Endometrial microvascular endothelial cells (primary cell): ENCODE data around the gene DPYSL5. TPM values are rescaled to one million over a fixed set of nuclear protein-coding genes. Genes with fewer than 3 reads are reported as not detected.

Source experiments
- in situ Hi-C: cut with HindIII; loops from 2 replicates; pipeline ENCODE4 v1.10.0; 2017; ENCODE audit warnings: low sequenced_read_pairs, low pct_unique_long_range_greater_than_20kb; ENCODE audit errors: inconsistent ontology term
- total RNA-seq: library from RNA; depleted of rRNA; stranded (reverse); fragments of >200 nt; gene quantifications from one replicate; pipeline ENCODE4 v1.2.3, GENCODE V29; 2015; ENCODE audit errors: inconsistent ontology term

Gene DPYSL5
- total RNA-seq, 1 donor from 2014 or later, result not detected

DNA sequence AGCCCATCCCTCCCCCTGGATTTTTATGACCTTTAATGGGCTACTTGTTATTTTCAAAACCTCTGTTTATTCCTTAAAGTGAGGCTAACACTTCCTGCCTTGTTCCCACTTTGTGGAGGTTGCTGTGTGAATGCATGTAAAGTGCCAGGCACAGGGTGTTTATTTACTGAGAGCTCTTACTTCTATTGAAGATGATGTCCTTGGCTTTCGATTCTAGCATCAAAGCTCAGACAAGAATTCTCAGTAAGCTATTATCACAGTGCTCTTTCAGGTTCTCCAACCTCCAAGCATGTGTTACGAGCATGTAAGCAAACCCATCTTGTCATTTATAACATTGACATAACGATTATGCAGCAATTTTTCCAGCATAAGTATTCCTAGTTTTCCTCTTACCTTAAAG is 44.2 kb downstream of the DPYSL5 start:
- in situ Hi-C loops, result no loop called here

DNA sequence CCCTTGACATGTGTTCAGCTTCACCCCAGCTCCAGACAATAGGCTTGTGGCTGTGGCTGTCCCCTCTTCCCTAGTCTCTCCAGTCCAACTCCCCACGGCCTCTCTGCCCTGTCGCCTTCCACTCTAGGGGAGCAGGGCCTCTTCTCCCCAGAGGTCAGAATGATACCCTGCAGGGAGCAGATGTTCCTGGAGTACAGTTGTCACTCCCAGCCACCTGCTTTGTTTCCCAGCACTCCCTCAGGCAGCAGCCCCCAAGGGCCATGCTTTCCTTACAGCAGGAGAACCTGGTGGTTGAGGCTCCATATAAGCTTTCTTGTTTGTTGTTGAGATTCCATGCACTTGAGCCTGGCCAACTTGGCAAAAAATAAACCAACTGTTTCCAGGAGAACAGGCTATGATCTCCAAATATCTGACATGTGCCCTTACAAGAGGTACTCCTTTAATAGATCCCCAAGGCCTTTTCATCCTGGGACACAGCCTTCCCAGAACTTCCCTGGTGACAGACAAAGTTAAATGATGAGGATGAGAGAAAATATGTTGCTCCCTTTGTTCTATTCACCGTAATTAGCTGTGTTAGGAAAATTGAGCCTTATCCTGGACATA is 45.1 kb downstream of the DPYSL5 start:
- in situ Hi-C loops, result no loop called here

DNA sequence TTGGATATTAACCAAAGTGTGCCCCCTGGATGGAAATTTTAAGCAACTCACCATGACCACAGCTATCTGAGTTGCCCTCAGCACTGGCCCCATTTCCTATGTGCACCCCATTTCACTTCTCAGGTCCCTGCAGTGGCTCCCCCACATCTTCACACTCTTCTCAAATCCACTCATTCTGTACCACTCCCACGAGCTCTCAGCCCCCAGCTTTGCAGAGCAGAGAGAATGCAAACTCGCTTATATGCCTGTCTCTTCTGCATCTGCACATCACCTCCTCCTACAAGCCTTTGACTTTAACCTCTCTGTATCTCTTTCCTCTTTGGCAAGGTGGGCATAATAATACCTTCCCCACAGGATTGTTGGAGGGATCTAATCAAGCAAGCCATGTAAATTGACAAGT is 46.2 kb downstream of the DPYSL5 start:
- in situ Hi-C loops, result no loop called here

DNA sequence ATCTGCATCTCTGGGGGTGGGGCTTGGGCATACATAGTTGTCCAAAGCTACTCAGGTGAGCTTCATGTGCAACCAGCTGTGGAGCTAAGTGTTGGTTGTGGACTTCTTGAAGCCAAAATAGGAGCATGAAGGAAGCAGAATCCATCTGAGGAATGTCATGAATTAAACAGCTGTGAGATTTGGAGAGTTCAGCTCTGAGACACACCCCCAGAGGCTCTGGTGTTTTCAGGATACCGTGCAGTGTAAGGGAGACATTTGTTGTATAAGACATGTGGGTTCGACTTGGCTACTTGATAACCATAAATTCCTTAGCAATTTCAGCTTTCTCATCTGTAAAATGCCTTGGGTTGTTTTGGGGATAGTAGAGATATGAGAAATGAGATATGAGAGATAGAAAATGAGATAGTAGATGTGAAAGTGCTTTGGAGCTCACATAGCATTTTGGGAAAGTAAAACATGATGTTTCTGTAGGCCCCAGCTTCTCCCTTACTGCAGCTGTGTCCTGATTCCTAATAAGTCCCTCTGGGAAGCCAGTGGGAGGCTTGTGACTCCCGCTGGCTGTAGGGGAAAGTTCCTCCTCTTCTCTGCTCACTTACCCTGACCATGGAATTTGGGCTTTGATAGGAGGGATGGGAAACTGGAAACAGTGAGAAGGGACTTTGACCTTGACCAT is 50.0 kb downstream of the DPYSL5 start:
- in situ Hi-C loops, result no loop called here

DNA sequence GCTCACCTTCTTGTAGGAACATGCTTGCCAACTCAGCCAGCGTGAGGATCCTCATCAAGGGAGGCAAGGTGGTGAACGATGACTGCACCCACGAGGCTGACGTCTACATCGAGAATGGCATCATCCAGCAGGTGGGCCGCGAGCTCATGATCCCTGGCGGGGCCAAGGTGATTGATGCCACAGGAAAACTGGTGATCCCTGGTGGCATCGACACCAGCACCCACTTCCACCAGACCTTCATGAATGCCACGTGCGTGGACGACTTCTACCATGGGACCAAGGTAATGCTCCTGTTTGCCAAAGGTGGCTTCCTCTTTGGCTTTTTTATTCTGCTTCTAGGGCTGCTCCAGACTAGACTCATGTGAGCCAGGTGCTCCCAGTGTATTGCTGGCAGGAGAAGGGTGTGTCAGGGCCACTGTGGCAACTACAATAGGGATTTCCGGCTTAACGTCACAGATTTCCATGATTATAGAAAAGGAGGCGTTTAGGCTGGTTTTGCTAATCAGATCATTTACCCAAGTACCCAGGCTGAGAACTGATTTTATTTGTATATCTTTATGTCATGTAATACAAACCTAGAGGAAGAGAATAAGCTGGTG is 50.6 kb downstream of the DPYSL5 start:
- in situ Hi-C loops, result no loop called here

DNA sequence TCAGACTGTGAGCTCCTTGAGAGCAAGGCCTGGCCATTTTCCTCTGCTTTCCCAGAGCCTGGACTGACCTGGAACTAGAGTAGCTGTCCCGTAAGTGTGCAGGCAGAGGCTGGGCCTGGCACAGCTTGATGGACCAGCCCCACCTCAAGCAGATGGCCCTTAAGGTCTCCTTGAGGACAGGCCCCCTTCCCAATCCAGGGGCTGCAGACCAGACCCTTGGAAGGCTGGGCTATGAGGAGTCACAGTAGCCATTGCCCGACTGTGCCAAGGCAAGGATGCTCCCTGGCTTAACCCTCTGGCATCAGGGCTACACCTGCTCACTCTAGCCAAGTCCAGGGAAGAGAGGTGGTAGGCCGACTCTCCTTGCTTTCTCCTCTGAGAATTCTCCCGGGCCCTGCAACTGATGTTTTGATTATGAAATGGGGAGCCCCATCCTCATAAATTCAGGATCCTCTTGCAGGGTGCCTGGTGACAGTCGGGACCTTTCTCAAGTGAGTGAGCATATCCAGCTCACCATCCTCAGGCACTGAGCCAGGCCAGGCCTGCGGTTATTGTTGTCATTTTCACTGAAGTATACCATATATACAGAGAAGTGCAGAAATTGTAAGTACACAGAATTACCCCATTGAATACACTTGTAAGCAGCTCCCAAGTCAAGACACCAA is 51.7 kb downstream of the DPYSL5 start:
- in situ Hi-C loops, result no loop called here

DNA sequence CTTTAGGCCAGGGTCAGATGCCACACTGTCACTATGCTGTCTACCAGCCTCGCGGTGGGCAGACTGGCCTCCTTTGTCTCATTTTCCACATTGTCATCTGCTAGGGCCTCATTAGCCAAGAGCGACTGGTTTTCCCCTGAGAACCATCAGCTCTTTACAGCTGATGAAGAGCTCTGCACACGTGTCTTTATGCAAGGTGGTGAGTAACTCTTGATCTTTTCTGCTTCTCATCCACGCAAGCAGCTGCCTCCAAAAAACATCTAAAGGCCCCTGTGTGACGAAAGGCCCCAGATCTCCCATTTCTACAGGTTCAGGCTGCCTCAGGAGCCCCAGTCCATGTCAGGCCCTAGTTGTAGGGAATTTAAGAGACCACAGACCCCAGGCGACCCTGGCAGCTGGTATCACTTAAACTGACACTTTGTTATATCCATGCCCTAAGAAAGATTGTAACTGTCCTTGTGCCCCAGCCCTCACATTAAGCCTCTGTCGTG is 52.9 kb downstream of the DPYSL5 start:
- in situ Hi-C loops, result no loop called here

DNA sequence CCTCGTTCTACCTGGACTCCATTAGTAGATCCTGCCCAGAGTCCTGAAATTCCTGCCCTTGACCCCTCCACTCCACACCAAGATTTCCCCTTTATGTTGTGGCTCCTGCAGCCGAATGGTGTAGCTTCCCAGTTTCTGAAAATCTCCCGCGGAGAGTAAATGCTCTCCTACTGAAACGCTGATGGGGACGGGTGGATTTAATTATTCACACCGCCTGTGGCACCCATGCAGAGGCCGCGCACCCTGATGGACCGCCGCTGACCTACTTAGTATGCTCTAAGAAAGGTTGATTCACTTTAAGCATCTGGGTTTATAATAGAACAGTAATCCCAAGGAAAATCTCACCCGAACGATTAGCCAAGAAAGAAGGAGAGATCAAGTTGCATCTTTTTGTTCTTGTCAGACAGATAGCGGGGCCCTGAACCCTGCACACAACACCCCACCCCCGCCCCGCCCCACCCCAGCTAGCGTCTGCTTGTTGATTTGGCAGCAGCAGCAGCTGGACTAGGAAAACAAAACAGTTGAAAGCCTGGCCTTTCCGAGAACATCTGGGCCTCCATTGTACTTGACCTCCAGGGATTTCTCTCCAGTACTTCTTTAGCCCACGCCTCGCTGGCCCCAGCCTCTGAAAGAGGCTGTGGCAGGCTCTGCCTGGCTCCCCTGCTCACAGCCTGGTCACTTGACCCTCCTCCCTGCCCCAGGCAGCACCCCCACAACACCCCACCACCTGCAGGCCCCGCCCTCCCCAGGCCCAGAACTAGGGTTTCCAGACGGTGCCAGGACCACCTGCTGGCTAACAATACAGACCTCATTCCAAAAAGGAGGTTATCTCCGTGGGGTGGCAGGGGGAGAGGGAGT is 53.6 kb downstream of the DPYSL5 start:
- in situ Hi-C loops, result no loop called here

DNA sequence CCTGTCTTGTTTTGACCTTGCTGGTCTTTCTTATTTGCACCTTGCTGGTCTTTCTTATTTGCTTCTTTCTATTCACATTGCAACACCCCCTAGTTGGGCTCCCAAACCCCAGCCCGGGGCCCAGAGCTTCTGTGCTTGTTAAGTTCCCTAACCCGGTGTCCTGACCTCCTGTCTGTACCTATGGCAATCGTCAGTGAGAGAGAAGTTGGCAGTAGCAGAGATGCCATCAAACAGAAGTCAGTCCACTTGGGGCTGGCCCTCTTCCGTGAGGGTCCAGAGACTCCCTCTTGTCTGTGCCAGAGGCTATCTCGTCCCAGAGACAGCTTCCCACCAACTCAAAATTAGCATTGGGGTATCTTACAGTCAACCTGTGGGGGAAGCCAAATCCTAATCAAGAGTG is 55.7 kb downstream of the DPYSL5 start:
- in situ Hi-C loops, result no loop called here

DNA sequence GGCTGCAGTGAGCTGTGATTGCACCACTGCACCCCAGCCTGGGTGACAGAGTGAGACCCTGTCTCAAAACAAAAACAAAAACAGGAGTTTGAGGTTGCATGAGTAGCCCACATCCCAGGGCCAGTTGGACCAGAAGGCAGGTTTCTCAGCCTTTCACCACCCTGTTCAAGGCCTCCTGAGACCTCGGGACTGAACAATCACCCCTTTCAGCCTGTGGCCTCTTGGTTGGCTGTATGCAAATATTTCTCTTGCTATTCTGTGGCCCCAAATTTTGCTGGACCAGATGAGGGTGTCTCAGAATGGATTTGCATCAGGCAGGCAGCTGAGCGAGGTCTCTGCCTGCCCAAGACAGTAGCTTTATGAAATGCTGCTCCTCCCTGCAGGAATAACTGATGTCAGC is 56.9 kb downstream of the DPYSL5 start:
- in situ Hi-C loops, result no loop called here

DNA sequence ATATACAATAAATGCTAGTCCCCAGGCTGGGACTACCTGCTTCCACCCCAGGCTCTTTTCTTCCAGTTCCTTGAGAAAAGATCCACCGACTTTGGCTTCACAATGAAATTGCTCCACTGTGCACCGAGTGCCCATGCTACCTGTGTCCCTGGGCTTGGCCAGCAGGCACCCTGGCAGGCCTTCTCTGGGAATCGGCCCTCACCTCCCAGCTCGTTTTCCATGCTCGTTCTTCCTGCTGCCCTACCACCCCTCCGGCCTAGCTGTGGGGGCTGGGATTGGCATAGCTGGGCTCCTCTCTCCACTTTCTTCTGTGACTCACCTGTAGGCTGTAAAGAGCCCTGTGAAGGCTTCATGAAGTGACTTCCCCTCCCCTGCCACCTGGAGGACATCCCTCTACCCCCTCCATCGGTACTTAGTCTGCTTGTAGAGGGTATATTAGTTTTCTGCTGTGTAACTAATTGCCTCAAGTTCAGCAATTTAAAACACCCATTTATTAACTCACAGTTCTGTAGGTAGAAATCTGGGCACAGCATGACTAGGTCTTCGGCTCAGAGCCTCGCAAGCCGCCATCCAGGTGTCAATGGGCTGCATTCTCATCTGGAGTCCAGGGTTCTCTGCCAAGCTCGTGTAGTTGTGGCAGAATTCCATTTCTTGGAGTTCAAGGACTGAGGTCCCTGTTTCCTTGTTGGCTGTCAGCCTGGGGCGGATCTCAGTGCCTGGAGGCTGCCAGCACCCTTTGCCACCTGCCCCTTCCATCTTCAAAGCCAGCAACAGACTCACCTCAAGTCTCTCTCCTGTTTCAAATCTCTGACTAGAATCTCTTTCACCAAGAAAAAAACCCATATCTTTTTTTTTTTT is 57.6 kb downstream of the DPYSL5 start:
- in situ Hi-C loops, result no loop called here

DNA sequence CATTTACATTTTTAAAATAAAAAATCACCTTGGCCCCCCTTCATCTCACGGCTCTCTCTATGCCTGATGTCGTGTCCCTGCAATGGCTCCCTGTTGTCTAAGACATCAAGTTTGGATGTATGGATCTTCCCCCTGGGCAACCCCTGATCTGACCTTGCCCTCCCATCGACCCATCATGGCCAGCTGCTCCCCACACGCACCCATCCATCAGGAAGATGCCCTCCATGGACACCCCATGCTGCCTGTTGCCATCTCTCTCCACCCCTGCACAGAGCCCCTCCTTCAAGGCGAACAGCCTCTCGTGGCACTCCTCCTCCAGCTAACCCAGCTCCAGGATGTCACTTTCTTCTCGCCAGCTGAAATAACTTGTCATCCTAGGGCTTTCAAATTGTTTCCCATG is 59.5 kb downstream of the DPYSL5 start:
- in situ Hi-C loops, result no loop called here

DNA sequence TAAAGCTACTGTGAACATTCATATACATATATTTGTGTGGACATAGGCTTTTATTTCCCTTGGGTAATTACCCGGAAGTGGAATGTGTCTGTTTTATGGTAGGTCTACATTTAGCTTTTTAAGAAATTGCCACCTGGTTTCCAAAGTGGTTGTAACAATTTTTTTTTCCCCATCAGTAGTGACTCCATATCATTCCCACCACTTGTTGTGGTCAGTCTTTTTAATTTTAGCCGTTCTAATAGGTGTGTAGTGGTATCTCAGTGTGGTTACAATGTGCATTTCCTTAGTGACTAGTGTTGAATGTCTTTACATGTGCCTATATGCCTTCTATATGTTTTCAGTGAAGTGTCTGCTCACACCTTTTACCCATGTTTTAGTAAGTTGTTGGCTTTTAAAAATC is 62.2 kb downstream of the DPYSL5 start:
- in situ Hi-C loops, result no loop called here

DNA sequence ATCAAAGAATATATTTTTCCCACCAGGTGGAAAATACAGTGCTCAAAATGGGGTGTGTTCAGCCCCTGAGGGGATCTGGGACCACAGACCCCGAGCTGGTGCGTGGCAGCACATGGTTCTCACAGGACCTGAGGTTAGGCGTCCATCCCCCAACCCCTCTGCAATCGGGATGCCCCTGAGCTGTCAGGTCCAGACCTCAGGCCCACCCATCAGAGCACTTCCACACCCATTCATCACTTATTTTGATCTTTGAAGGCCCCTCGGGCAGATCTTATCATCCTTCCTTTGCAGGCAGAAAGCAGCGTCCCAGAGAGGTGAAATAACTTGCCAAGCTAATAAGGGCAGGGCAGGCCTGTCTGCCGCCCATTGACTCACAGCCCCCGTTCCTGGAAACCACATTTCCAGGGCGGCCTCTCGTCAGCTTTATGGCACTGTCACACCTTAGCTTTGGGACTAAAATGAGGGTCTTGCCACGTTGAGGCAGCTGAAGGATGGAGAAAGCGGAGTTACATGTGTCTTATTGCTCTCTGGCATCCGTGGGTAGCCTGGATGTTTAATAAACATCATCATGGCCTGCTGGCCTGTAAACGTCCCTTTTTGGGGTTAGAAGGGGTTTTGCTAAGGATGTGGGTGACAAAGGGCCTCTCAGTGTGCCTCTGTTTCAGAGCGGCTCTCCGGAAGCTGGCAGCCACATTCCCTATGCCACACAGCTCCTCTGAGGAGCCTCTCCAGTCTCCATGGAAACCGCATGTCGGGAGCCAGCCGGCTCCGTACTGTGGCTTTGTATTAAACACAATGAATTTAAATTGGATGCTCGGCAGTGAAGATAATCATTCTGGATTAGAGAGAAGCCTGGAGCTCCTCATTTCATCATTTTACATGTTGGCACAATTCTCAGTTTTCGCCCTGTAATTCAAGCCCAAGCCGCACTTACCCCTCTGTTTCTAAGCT is 64.3 kb downstream of the DPYSL5 start:
- in situ Hi-C loops, result no loop called here

DNA sequence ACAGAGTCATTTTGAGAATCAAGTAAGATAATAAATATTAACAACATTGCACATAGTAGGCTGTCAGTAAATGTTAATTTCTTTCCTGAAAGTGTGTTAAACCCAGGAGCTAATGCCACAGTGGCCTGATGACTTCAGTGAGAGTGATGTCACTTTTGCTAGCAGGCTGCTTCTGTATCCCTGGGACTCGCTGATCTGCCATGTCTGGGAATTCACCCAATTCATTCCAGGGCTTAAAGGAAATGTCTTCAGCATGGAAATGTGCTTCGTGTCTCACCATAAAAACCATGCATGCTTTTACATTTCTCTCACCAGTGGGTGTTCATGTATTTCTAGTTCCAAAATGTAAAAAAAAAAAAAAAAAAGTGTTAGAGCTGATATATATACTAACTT is 65.7 kb downstream of the DPYSL5 start:
- in situ Hi-C loops, result no loop called here

DNA sequence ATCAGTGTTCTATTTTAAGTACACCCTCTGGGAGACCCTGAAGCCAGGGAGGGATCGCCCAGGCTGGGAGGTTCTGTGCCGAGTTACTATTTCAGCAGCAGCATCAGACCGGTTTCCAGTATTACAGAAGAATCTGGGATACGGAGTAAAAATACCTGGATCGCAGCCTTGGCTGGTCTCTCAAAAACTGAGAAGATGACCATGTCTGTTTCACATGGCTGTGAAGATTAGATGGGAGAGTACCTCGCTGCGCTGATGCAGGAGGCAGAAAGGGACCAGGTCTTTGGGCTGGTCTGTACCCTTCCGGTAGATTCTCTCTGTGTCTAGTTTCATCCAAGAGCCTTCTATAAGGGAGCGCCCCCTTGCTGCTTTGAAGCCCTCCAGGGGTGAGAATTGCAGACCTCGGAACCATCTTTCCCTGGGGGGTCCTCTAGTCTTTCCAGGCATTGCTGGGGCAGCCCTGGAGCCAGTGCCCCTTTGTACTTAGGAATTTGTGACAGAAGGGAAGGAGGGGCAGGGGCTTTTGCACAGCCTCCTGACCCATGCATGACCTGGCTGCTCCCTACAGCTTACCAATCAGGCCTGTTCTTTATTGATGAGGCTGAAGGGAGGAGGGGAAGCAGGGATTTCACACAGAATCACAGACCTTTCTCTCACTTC is 66.2 kb downstream of the DPYSL5 start:
- in situ Hi-C loops, result no loop called here
